NCI-H82 (cell line): Measurements from ENCODE around the gene HOXD9.

ENCODE experiments used
- DNase-seq: peaks from one replicate; lab custom pipeline; 2025; lab: John Stamatoyannopoulos, UW

Gene HOXD9

GRCh38 chr2:176110415-176111308, 11.9 kb upstream of the HOXD9 start:
- no peak for DNase-seq

GRCh38 chr2:176111309-176111663, 11.2 kb upstream of the HOXD9 start:
- peak; percentile 88 for DNase-seq

DNA sequence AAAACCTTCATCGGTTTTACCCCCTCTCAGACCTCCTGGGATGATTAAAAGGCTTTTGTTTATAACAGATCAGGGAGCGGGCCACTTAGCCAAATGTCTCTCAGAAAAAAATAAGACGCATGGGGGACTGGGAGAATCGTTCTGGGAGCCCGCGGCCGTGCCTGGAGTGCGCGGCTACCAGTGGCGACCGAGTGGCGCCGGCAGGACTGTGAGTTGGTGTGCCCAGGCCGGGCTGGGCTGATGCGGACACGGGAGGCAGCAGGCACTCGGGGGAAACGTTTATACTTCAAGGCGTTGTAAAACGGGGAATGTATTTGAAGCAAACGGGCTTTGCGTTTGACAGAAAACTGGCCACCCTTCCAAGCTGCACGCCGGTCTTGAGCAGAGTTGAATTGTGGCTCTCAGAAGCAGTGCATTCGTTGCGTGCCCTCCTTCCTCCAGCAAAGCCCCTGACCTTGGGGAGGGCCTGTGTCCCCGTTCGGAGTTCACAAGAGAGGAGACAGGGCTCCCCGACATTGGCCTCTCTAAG, 10.6 kb upstream of the HOXD9 start:
- DNase-seq: no peak

DNA sequence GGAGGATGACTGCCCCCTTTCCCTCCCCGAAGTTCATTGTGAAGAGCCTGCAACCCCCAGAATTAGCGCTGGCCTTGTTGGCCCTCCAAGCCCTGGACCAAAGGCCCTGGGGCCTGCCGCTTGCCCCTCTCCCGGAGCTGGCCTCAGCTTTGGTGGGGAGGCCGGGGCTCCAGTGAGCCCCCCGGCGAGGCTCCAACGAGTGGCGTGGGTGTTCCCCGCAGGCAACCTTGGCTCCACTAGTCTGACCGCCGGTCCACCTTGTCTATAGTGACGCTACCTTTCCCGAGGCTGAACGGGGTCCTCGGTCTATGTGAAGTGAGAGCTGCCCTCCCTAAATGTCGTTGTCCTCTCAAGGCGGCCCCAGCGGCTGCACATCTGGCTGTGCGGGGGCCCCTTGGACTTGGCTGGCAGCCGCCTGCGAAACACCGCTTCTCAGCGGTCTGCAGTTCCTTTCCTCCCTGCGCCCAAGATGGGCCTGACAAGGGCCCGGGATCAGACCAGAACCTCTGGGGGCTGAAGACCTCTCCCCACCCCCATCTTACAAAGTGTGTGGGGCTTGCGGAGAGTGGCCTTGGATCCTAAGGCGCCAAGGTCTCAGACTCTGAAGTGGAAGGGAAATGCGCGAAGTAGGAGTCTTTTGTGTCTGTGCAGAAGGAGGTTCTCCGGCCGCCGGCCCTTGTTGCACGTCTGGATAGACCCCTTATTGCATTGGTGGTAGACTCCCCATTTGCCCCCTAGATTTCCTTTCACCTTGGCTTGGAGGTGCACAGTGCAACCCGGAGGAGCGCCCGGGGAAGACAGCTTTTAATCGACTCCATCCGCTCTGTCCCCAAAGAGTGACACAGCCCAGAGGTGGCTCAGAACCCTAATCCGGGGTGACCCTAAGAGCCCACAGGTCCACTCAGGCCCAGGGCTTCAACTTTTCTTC, 9.9 kb upstream of the HOXD9 start:
- DNase-seq: no peak

- DNase-seq: no peak
Measured at GRCh38 chr2:176114120-176114929, 8.2 kb upstream of the HOXD9 start.

GRCh38 chr2:176114930-176115625, 7.4 kb upstream of the HOXD9 start:
- DNase-seq: no peak

DNA sequence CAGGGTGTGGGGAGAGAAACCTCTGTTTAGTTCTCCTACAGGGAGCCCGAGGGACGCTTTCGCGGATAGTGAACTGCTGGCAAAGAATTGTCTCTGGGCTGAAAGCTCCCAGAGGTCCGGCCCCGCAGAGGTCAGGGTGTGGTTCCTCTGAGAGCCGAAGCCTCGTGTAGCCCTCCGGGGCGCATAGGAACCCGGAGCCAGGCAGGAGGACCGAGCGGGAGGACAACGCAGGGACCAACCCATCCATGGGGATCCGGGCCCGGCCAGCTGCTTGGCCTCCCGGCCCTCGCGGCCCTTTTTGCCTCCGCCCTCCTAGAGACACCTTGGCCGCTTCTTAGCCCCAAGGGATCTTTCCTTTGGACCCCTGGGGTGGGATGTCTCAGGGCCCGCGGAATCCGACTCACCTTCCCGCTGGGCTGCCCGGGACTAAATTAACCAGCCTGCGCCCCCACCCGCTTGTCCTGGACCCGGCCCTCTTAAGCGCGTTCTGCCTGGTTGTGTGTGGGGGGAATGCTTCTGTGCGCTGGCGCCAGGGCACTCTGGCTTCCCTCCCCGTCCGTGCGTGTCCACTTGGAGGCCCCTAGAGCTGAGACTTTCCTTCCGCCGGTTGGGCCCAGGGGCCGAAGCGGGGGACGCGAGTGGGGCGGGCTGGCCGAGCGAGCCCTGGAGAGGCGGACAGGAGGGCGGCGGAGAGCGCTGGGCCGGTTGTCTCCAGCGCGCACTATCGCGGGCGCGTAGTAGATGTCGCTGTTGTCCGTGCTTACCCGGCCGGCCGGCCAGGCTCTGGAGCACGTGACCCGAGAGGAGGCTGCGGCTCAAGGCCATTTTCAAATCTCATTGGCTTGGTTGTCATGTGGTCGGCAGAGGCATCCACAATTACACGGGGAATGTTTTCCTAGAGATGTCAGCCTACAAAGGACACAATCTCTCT, 6.4 kb upstream of the HOXD9 start, which contains the start of gene HOXD10:
HOXD10 (plus strand) TSS at position 896 of the 931 bp plus-strand sequence. CDS start 56 bp downstream, outside the sequence.
- DNase-seq: no peak

- DNase-seq: no peak
Measured at GRCh38 chr2:176117162-176117822, 5.2 kb upstream of the HOXD9 start.

GRCh38 chr2:176117823-176118371, 4.6 kb upstream of the HOXD9 start:
- no peak for DNase-seq

DNA sequence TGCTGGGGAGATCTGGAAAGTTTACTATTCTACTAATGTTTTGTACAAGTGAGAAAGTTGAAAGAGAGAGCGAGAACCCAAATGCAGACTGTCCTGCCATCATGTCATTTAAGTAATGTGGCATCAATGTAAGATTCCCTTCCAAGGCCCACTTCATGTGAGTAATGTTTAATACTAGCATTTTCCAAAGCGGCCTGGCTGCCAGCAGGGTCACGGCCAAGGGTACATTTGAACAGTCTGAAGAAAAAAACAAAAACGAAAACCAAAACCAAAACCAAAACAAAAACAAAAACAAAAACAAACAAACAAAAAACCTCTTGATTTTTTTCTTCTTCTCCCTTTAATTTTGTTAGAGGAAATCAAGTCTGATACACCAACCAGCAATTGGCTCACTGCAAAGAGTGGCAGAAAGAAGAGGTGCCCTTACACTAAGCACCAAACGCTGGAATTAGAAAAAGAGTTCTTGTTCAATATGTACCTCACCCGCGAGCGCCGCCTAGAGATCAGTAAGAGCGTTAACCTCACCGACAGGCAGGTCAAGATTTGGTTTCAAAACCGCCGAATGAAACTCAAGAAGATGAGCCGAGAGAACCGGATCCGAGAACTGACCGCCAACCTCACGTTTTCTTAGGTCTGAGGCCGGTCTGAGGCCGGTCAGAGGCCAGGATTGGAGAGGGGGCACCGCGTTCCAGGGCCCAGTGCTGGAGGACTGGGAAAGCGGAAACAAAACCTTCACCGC, 3.7 kb upstream of the HOXD9 start:
- peak; percentile 83 for DNase-seq

GRCh38 chr2:176120364-176121189, 1.9 kb upstream of the HOXD9 start:
- DNase-seq: no peak

GRCh38 chr2:176121190-176122051, 1.1 kb upstream of the HOXD9 start:
- DNase-seq: no peak

DNA sequence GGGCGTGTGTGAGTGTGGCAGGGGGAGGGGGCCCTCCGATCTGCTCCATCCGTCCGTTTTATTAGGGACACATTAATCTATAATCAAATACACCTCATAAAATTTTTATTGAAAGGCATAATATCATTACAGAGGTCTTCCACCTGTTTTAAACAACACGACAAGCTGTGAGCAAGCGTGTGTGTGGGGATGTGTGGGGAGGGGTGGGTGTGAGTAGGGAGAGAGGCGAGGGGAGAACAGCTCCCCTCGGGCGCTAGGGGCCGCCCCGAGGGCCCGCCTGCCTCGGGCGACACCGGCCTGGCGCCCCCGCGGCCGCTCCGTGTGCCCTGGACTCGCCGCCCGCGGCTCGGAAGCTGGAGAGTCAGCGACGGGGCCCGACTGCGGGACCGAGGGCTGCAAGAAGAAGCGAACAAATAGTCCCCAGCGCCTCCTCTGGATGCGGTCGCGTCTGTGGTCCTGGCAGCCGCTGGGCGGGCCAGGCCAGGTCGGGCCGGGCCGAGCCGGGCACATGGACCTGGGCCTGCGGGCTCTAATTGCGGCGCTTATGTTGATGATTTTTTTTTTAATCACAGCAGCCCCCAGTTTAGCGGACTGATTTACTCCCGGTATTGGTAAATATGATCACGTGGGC, 352 bp upstream of the HOXD9 start:
- DNase-seq: peak; percentile 86

DNA sequence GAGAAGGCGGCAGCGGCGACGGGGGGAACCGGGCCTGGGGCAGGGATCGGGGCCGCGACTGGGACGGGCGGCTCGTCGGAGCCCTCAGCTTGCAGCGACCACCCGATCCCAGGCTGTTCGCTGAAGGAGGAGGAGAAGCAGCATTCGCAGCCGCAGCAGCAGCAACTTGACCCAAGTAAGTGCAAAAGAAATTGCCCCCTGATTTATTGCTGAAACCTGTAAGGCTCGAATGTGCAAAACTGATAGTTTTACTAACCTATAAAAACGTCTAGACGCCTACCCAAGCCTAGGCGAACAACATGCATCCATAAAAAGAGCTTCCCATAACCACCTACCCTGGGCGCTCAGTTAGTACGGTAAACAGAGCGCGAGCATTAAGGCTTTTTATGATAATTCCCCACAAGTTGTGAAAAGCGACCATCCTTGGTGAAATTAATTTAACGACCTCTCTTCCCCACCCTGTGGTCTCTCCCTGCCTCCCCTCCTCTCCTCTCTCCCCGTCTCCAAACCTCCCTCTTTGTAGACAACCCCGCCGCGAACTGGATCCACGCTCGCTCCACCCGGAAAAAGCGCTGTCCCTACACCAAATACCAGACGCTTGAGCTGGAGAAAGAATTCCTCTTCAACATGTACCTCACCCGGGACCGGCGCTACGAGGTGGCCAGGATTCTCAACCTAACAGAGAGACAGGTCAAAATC, 1.0 kb downstream of the HOXD9 start:
- no peak for DNase-seq
